GM18873 (cell line): ENCODE results near the gene HPS4.
A peak's percentile ranks its signal among the peaks of the same experiment; 100 is the strongest.
"Not testable (repeated sequence)": the region's sequence is repeated elsewhere in the genome, so short reads cannot be mapped to it uniquely, and the experiment has no call there.

Source experiments
- ATAC-seq: cut with Tn5 transposase; IDR thresholded peaks from one replicate; pipeline ENCODE4 v1.9.1; 2021; ENCODE audit warnings: mild to moderate bottlenecking, moderate library complexity, moderate number of reproducible peaks; ENCODE audit not compliant: unreplicated experiment, low FRiP score

The HPS4 gene

DNA sequence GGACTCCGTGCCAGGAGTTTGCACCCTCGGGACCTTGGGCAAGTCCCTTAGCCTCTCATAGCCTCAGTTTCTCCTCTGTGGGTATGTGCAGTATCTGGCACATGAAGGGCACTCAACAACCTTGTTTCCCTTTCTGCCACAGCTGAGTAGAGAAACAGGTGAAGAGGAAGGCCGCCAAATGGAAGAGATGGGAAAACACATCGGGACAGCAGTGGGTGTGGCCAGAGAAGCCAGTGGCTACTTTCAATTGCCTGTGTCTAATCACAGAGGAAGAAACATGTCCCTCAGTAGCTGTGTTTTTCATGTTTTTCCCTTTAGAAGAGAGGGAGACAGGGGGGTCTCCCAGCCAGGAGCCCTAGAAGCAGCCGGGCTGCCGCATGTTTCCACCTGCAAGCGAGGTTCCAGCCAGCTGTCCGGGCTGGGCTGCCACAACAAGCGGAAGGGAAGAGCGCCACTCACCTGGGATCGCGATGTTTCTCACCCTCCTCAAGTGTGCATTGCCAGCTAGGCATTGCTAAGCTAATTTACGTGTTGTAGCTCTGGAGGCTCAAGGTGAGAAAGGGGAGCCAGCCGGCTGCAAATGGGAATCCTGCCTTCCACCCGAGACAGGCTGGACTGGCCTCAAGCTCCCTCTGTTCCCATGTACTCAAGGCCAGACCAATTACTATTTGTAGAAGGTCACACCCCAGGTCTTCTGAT is 37.9 kb downstream of the HPS4 start:
- no peak for ATAC-seq

DNA sequence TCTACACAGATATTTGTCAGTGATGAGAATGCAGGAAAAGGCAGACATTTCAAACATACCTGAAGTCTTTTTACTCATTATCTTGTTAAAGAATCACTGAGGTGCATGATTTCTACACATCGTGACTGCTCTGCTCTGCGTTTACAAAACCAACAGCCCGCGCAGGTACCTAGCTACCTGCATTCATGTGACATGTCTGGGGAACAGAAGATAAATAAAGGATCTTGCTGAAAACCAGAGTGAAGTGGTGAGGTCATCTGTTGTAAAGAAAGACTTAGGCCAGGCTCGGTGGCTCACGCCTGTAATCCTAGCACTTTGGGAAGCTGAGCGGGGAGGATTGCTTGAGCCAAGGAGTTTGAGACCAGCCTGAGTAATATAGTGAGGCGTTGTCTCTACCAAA is 38.8 kb downstream of the HPS4 start:
- ATAC-seq: no peak

DNA sequence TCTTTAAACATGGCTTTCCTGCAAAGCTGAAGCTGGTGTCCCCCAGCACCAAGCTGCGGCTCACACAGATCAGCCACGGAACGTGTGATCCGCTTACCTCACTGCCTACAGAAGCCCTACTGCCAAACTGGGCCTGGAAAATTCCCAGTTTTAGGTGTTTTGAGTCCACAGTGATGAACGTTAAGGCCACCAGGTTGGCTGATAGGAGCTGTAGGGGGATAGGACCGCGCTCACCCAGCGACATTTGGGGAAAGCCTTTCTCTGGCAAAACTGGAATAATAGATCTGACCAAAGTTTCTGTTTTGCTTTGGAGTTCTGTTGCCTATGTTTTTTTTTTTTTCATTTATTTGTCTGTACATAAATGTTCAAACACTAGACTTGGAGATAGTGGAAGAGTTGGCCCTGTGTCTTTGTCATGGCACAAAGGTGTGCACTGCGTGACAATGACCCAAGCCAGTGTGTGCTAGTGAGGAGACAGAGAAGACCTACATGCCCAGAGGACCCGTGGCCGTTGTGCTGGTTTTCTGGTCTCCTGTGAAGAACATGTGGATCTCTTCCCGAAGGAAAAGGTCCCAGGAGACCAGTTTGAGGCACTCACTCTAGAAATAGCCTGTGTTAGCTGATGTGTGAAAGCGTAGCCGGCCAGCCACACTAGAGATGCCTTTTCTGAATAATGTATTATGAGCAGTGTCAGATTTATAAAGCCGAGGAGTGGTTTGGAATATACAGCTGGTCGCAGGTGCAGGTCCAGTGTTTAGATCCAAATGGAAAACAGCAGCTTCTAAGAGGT is 39.5 kb downstream of the HPS4 start:
- ATAC-seq: no peak

DNA sequence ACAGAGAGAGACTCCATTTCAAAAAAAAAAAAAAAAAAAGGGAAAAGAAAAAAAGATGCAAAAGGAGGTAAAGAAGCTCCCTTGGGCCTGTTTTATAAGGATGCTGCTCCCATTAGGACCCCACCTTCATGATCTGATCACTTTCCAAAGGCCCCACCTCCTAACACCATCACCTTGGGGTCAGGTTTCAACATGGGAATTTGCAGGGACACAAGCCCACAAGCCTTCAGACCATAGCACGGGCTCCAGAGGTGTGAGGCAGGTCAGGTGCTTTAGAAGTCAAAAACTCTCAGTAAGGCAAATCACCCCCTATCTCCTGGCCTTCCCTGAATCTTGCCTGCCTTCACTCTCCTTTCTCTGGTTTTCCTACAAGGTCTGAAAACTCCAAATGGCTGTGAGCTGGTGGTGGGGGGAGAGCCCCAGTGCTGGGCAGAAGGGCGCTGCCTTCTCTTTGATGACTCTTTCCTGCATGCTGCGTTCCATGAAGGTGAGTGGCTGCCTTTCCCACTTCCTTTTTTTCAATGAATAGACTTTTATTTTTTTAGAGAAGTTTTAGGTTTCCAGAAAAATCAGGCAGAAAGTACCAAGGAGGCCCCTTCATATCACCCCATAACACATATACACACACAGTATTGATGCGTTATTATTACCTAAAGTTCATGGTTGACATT is 41.4 kb downstream of the HPS4 start:
- no peak for ATAC-seq

DNA sequence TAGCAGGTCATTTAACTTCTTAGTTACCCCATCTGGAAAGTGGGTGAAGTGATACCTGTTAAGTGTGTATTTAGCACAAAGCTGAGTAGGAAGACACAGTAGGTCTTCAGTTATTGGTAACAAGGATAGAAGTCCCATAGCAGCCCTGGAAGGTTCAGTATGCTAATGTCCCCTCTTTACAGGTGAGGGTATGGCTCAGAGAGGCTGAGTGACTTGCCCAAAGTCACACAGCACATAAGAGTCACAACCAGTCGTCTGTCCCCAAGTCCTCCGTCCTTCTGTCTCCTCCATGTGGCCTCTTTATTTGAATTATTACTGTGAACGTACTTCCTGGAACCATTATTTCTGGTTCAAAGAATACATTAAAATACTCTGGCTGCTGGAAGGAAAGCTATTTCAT is 44.0 kb downstream of the HPS4 start:
- no peak for ATAC-seq

DNA sequence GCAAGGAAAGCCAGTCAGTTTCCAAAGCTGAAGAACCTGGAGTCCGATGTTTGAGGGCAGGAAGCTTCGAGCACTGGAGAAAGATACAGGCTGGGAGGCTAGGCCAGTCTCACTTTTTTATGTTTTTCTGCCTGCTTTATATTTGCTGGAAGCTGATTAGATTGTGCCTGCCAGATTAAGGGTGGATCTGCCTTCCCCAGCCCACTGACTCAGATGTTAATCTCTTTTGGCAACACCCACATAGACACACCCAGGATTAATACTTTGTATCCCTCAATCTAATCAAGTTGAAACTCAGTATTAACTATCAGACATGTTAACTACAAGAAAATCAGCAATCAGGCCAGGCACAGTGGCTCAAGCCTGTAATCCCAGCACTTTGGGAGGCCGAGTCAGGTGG is 44.8 kb downstream of the HPS4 start:
- ATAC-seq: not testable (repeated sequence)

DNA sequence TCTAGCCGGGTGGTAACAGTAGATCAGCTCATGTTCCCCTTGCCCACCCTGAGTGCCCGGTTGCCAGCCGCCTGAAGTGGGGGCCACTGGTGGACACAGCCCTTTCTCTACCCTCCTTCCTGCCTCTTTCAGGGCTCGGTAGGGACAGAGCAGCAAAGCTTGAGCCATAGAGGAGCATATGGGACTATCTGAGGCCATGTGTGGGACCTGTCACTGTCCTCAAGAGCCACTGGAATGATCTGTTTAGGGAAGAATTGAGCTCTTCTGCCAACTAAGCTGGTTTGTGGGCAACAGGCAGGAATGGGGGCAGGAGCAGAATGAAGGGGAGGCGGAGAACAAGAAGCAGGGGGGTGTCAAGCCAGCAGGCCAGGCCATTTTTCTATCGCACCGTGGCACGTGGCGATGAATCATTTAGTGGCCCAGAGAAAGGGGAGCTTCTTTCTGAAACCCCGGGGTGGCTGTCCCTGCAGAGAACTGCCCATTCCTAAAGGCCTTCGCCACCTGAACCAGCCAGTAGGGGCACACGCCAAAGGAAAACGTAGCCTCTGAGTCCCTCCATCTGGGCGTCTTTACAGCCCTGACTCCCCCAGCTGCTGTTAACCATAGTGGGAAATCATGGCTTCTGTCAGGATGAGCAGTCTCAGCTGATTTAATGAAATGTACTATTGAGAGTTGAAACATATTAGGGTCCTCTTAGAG is 45.7 kb downstream of the HPS4 start:
- ATAC-seq: no peak

DNA sequence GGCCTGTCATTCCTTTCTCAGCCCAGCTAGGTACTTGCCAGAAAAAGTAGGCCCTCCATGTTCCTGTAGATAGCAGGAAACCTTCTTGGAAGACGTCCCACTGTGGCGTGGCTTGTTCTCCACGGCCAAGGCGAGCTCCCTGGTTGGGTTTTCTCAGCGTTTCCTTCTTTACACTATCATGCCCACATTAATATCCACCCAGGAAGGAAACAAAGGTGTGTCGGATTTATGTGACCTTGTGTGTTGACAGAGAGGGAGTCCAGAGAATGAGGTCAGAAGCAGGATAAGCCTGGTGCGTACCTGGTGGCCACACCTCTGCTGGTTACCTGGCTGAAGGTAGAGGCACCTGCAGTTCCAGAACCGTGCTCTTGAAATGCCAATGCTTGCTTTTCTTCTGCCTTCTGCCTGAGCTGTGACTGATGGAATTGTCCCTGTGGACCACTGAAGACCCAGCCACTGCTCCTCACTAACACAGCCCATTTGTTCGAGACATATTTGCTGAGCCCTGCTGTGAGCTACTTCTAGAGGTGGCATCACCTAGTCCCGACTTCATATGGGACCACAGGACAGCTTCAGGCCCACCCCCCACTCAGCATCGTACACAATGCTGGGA is 46.6 kb downstream of the HPS4 start:
- ATAC-seq: no peak

DNA sequence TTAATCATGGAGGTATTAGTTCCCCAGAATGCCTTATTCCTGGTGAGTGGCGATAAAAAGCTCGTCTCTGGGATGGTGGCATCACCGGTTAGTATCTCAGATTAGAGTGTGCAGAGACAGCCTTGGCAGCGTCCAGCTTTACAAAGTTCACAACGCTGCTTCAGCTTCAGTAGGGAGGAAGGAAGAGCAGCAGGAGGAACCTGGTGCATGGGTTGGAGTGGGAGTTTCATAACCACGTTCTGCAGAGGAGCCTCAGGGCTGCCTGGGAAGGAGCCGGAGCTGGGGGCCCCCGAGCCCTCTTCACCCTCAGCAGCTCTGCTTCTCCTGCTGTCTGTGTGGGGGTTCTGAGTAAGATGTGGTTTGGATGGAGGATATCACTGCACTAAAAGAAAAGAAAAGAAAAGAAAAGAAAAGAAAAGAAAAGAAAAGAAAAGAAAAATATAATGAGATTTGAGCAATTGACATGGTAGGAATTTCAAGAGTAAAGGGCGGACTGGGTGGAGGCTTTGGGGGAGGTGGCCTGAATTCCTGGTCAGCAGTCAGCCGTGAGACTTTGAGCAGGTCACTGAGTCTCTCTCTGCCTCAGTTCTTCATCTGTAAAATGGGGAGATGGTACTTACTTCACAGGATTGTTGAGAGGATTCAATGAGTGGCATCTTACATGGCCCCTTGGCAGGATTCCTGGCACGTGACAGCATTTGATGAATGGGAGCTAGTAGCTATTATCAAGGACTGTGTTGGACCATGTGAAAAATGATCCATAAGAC is 48.1 kb downstream of the HPS4 start:
- ATAC-seq: no peak

DNA sequence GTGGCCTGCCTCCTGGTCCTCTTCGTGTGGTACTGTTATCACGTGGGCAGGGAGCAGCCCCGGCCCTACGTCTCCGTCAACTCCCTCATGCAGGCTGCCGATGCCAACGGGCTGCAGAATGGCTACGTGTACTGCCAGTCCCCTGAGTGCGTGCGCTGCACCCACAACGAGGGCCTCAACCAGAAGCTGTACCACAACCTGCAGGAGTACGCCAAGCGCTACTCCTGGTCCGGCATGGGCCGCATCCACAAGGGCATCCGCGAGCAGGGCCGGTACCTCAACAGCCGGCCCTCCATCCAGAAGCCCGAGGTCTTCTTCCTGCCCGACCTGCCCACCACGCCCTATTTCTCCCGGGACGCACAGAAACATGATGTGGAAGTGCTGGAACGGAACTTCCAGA is 49.8 kb downstream of the HPS4 start:
- ATAC-seq: no peak

DNA sequence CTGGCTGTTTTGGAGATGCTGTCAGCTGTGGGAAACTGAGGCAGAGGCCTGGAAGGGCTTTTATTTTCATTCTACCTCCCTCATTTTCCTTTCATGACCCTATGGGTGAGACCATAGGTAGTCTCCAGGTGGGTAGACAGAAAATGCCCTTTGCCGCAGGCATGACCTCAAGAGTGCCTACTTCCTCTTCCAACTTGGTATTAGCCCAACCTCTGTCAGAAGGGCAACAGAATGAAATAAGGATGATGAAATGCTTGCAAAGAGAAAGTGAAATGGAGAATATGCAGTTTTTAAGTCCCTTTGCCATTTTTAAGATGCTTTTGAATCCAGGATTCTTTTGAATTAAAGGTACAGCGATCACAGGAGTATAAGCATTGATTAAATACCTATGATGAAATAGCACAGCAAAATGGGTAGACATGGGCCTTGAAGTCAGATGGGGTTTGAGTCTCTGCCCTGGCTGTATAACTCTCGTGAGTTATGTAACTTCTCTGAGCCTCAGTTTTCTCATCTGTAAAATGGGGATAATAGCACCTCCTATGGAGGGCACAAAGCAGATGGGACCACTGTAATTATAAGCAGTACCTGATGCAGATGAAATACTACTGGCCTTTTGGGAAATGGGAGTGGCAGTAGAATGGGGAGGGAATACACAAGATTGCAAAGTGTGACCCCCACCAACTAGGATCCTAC is 50.8 kb downstream of the HPS4 start:
- peak; percentile 45 for ATAC-seq

DNA sequence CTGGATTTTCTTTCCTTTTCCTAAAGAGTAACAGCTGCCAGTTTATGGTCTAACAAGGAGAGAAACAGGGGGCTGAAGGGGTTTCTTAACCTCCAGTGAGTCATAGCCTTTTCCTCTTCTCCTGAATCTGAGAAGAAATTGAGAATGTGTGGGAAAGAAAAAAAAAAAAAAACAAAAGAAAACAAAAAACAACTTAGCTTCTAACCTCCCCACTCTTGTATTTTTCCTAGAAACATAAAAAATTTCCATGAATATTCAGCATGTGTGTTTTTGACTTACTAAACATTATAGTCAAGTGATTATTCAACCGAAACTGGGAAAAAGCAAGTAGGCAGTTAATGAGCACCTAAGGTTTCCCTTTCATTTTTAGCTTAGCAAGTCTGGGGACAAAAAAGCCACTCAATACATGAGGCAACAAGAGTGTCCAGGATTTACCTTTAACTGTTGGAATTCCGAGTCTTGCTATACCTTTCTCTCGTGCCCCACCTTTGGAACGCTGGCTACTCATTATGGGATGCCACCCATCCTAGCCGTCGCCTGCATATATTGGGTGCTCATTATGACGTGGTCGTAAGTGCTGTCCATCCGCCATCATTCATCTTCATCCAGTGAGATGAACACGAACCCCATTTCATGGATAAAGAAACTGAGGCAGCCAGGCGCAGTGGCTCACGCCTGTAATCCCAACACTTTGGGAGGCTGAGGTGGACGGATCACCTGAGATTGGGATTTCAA is 52.2 kb downstream of the HPS4 start:
- no peak for ATAC-seq

DNA sequence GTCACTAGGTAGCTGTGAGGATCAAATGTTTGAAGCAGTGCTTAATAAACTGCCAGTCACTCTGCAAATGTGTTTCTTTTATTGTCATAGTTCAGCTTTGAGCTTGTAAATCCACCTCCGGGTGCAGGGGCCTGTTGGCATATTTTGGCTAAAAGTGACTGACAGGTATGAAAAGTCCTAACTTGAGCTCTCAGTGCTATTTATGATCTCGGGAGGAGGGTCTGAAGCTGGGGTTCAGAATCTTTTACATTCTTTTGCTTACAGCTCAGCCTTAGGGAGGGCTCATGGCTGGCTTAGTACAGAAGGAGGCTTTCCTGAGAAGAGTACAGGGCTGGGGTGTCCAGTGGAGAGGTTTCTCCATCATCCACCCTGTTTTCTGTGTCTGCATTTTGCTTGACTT is 53.0 kb downstream of the HPS4 start:
- no peak for ATAC-seq

DNA sequence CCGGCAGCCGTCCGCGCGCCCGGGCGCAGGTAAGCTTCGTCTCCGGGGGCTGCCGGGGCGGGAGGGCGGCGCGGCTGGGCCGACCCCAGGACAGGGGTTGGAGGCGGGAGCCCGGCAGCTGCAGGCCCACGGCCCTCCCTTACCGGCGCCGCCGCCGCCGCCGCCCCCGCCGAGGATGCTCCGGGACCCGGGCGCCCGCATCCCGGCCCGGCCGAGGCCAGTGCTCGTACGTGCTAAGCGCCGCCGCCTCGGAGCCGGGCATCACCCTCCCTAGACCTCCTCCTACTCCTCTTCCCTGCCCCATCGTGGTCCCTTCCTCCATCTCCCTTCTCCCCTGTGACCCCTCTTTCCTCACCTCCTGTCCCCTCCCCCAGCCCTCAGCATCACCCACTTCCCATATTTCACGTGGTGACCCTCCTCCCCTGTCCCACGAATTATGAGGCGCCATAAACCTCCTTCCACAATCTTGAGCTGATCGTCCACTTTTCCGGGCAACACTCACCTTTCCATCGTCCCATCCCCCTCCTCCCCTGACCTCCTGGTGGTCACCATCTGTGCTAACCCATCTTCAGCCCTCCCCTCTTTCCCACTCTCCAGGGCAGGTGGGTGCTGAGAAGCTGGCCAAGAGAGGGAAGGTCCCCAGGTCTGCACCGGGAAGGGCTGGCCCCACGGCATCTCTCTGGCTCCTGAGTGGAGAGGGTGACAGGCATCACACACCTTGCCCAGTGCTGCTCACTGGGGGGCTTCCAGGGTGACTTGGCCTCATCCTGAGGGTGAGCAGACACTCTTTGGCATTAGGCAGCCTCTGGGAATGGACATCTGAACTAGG is 53.9 kb downstream of the HPS4 start:
- no peak for ATAC-seq

DNA sequence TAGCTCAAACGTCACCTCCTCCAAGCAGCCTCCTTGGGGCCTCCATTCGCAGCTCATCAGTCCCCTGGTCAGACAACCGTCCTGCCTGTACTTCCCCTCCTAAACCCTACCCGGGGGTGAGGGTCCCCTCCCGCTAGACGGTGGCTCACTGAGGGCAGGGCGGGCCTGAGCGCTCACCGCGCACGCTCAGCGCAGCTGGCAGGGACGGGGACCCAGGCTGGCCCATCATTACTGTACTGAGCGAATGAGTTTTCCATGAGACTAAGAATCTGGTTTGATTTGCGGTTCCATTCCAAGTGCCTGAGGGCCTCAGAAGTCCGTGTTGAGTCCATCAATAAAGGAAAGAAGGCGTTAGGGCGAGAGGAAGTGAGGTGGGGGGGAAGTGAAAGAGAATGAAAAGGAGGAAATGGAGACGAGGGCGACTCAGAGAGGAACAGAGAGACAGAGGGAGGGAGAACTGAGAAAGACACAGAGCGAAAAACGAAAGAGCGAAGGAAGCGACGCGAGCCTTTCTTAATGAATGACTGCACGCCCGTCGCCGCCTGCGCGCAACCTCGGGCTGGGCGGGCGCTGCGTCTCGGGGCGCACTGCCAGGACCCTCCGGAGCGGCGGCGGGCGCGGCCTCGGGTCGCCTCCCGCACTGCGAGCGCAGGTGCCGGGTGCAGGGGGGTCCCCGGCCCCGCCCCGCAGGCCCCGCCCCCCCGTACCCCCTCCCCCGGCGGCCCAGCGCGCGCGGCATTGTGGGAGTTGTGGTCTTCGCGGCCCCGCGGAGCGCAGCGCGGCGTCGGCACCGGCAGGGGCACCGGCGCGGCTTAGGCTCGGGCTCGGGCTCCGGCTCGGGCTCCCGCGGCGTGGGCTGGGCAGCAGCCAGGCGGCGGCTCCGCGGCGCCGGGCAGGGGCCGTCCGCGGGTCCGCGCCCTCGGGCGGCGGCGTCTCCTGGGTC is 54.8 kb downstream of the HPS4 start, which contains the start of gene ASPHD2:
TSS of gene ASPHD2 (plus strand) at position 746 of the 943 bp plus-strand sequence. CDS start 4,356 bp downstream, outside the sequence.
- ATAC-seq: peak; percentile 43

DNA sequence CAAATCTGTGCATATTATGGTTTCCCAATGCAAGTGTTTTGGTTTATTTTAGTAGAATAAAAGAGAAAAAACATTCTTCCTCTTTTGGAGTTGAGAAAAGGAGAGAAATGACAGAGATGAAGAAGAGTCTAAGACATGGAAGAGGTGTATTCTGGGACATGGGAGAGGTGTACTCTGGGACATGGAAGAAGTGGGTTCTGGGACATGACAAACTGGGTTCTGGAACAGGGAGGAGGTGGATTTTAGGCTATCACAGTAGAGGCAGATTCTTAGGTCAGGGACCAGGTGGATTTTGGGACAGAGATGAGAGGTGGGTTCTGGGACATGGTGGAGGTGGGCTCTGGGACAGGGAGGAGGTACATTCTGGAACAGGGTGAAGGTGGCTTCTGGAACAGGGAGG is 56.7 kb downstream of the HPS4 start:
- no peak for ATAC-seq
